Measurements from ENCODE around the gene EVC.

EVC gene

GRCh38 chr4:5799406-5799805 is 88.4 kb downstream of the EVC start:
- no peak overlapping the region for H3K27ac ChIP-seq
- TF ChIP-seq, protein P1, sequence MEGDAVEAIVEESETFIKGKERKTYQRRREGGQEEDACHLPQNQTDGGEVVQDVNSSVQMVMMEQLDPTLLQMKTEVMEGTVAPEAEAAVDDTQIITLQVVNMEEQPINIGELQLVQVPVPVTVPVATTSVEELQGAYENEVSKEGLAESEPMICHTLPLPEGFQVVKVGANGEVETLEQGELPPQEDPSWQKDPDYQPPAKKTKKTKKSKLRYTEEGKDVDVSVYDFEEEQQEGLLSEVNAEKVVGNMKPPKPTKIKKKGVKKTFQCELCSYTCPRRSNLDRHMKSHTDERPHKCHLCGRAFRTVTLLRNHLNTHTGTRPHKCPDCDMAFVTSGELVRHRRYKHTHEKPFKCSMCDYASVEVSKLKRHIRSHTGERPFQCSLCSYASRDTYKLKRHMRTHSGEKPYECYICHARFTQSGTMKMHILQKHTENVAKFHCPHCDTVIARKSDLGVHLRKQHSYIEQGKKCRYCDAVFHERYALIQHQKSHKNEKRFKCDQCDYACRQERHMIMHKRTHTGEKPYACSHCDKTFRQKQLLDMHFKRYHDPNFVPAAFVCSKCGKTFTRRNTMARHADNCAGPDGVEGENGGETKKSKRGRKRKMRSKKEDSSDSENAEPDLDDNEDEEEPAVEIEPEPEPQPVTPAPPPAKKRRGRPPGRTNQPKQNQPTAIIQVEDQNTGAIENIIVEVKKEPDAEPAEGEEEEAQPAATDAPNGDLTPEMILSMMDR (IDR thresholded peaks at IDR 0.05; ENCODE audit: low read depth, low read length) = no peak
- peaks cover 7% of the 10 kb centered on the region for H3K9me3 ChIP-seq (ENCODE audit: severe bottlenecking)
- H3K4me3 ChIP-seq (ENCODE audit: low read depth, low read length) = no peak overlapping the region
- H3K36me3 ChIP-seq = peaks cover 77% of the 10 kb centered on the region
- H3K27me3 ChIP-seq (ENCODE audit: insufficient read depth, low read depth, severe bottlenecking) = no peaks in the 10 kb centered on the region
- no peak for DNase-seq

- Histone ChIP-seq H3K4me3 (ENCODE audit: low read depth, low read length) (no peak overlapping the region), H3K9me3 (ENCODE audit: severe bottlenecking) (peaks cover 7% of the 10 kb centered on the region), H3K27ac (no peak overlapping the region), H3K36me3 (peaks cover 78% of the 10 kb centered on the region), H3K27me3 (ENCODE audit: insufficient read depth, low read depth, severe bottlenecking) (no peaks in the 10 kb centered on the region)
- no peak for DNase-seq
- TF ChIP-seq, protein P1 (IDR thresholded peaks at IDR 0.05; ENCODE audit: low read depth, low read length) = no peak
Measured at GRCh38 chr4:5800496-5800895, 89.5 kb downstream of the EVC start.

DNA sequence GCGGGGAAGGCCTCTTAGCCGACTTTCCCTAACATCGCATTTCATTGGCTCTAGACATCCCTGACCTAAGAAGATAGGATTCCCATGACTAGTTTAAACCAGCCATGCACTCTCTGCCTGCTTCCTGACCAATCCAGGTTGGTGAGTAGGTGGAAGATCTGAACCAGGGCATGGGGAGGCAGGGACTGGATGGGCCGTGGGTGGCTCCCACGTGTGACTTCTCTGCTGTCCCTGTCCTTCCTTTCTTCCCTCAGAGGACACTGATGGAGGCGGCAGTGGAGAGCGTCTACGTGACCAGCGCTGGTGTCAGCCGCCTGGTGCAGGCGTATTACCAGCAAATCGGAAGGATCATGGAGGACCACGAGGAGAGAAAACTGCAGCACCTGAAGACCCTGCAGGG is 90.7 kb downstream of the EVC start:
- H3K9me3 ChIP-seq (ENCODE audit: severe bottlenecking) = peaks cover 7% of the 10 kb centered on the region
- no peaks in the 10 kb centered on the region for H3K27me3 ChIP-seq (ENCODE audit: insufficient read depth, low read depth, severe bottlenecking)
- TF ChIP-seq, protein P1 (IDR thresholded peaks at IDR 0.05; ENCODE audit: low read depth, low read length) = no peak
- peaks cover 74% of the 10 kb centered on the region for H3K36me3 ChIP-seq
- no peak for DNase-seq
- no peak overlapping the region for H3K27ac ChIP-seq
- H3K4me3 ChIP-seq (ENCODE audit: low read depth, low read length) = no peak overlapping the region

DNA sequence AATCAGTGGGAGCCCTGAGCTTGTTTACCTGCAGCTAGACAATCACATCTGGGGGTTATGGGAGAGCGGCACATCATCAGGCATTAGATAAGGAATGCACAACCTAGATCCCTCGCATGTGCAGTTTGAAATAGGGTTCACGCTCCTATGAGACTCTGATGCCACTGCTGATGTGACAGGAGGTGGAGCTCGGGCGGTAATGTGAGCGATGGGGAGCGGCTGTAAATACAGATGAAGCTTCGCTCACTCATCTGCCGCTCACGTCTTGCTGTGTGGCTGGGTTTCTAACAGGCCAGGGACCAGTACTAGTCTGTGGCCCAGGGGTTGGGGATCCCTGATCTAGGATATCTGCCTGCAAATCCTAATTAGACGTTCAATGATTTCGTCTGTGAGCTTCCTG is 91.6 kb downstream of the EVC start:
- peak overlapping the region; percentile 63 for H3K27ac ChIP-seq
- H3K36me3 ChIP-seq = peaks cover 71% of the 10 kb centered on the region
- no peaks in the 10 kb centered on the region for H3K27me3 ChIP-seq (ENCODE audit: insufficient read depth, low read depth, severe bottlenecking)
- no peak overlapping the region for H3K4me3 ChIP-seq (ENCODE audit: low read depth, low read length)
- TF ChIP-seq, protein P1 (IDR thresholded peaks at IDR 0.05; ENCODE audit: low read depth, low read length) = no peak
- DNase-seq = no peak
- H3K9me3 ChIP-seq (ENCODE audit: severe bottlenecking) = peaks cover 7% of the 10 kb centered on the region

DNA sequence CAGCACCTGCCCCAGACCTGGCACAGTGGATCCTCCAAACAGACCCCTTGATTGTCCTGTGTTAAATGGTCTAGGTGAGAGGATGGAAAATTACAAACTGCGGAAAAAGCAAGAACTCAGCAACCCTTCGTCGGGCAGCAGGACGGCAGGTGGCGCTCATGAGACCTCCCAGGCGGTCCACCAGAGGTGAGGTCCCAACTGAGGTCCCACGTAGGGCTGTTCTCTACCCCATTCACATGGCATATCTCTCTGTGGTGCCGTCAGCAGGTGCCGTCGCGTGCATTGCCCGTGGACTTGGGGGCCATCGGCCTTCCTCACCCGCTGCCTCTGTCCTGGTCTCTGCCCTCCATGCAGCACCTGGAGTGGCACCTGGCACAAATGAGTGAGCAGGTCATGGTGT is 93.7 kb downstream of the EVC start:
- peaks cover 7% of the 10 kb centered on the region for H3K9me3 ChIP-seq (ENCODE audit: severe bottlenecking)
- TF ChIP-seq, protein P1 (IDR thresholded peaks at IDR 0.05; ENCODE audit: low read depth, low read length) = peak; percentile 39
- H3K4me3 ChIP-seq (ENCODE audit: low read depth, low read length) = no peak overlapping the region
- H3K27ac ChIP-seq = no peak overlapping the region
- H3K36me3 ChIP-seq = peaks cover 68% of the 10 kb centered on the region
- DNase-seq = no peak
- H3K27me3 ChIP-seq (ENCODE audit: insufficient read depth, low read depth, severe bottlenecking) = no peaks in the 10 kb centered on the region

DNA sequence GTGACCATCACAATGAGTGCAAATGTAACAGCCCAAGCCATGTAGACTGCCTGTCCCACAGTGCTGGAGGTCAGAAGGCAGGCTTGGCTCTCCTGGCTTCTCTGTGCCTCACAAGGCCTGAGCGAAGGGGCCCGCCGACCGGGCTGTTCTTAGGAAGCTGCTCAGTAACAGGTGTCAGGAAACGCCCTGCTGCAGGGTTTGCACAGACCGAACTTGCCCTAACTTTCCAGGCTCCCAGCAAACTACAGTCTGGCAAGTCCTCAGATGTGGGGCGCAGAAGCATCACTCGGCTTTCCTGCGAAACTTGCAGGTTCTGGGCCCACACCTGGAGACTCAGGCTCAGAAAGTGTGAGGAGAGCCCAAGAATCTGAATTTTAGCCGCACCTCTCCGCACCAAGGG is 94.3 kb downstream of the EVC start:
- peaks cover 7% of the 10 kb centered on the region for H3K9me3 ChIP-seq (ENCODE audit: severe bottlenecking)
- no peak overlapping the region for H3K4me3 ChIP-seq (ENCODE audit: low read depth, low read length)
- no peaks in the 10 kb centered on the region for H3K27me3 ChIP-seq (ENCODE audit: insufficient read depth, low read depth, severe bottlenecking)
- no peak for DNase-seq
- TF ChIP-seq, protein P1 (IDR thresholded peaks at IDR 0.05; ENCODE audit: low read depth, low read length) = no peak
- 0 out of 2 replicates have a peak overlapping the region, but pooled peaks have one; percentile 13 for H3K27ac ChIP-seq
- peaks cover 74% of the 10 kb centered on the region for H3K36me3 ChIP-seq
